Neural cell (in vitro differentiated cells): Measurements from ENCODE around the gene CFAP299. TPM values are rescaled to one million over a fixed set of nuclear protein-coding genes. Genes with fewer than 3 reads are reported as not detected.

Experiments
- H2AFZ ChIP-seq: fragments of 200-600, 300-800 bp; sonication (generic), shearing (Covaris generic); 2 replicates; pipeline ENCODE4 v1.6.0; 2014; ENCODE audit warnings: low read depth, mild to moderate bottlenecking, antibody characterized with exemption, low read length, moderate library complexity
- H3F3A ChIP-seq: fragments of 200-600 bp; shearing (Covaris generic); 2 replicates; pipeline ENCODE4 v1.6.1; 2016; ENCODE audit warnings: mild to moderate bottlenecking, moderate library complexity, mixed read lengths, antibody characterized with exemption, low read length; ENCODE audit not compliant: insufficient read depth, poor library complexity, severe bottlenecking
- H3K27ac ChIP-seq: fragments of 200-600, 300-800 bp; sonication (generic), shearing (Covaris generic); 2 replicates; pipeline ENCODE4 v1.5.1; 2014; ENCODE audit warnings: mild to moderate bottlenecking, low read length, moderate library complexity
- H3K27me3 ChIP-seq: fragments of 300-800, 200-600 bp; sonication (generic), shearing (Covaris generic); 2 replicates; pipeline ENCODE4 v1.6.0; 2014; ENCODE audit warnings: mild to moderate bottlenecking, low read depth, low read length, moderate library complexity; ENCODE audit not compliant: insufficient read depth
- H3K36me3 ChIP-seq: fragments of 300-800, 200-600 bp; sonication (generic), shearing (Covaris generic); 2 replicates; pipeline ENCODE4 v1.5.1; 2014; ENCODE audit warnings: mild to moderate bottlenecking, antibody characterized with exemption, low read length, moderate library complexity; ENCODE audit not compliant: insufficient read depth
- H3K4me2 ChIP-seq: fragments of 300-800, 200-600 bp; sonication (generic), shearing (Covaris generic); 2 replicates; pipeline ENCODE4 v1.6.0; 2014; ENCODE audit warnings: mild to moderate bottlenecking, low read length
- H3K4me3 ChIP-seq: fragments of 300-800, 200-600 bp; sonication (generic), shearing (Covaris generic); 2 replicates; pipeline ENCODE4 v1.5.1; 2014; ENCODE audit warnings: mild to moderate bottlenecking, low read length, moderate library complexity
- H3K79me2 ChIP-seq: fragments of 200-600 bp; shearing (Covaris generic); replicated peaks from 2 replicates; pipeline ENCODE4 v1.6.0; 2014; ENCODE audit warnings: mild to moderate bottlenecking, low read length, moderate library complexity; ENCODE audit not compliant: insufficient read depth
- H3K9ac ChIP-seq: fragments of 300-800, 200-600 bp; sonication (generic), shearing (Covaris generic); 2 replicates; pipeline ENCODE4 v1.6.1; 2016; ENCODE audit warnings: mild to moderate bottlenecking, low read length, mixed read lengths
- H3K9me2 ChIP-seq: fragments of 200-600 bp; shearing (Covaris generic); 2 replicates; pipeline ENCODE4 v1.6.1; 2016; ENCODE audit warnings: mild to moderate bottlenecking, low read length, mixed read lengths; ENCODE audit not compliant: insufficient read depth
- H3K9me3 ChIP-seq: fragments of 200-600, 300-800 bp; sonication (generic), shearing (Covaris generic); 2 replicates; pipeline ENCODE4 v1.6.1; 2016; ENCODE audit warnings: mild to moderate bottlenecking, mixed run types, low read length, moderate library complexity, mixed read lengths
- H4K20me1 ChIP-seq: fragments of 200-600 bp; shearing (Covaris generic); 2 replicates; pipeline ENCODE4 v1.6.1; 2016; ENCODE audit warnings: mild to moderate bottlenecking, mixed run types; ENCODE audit not compliant: insufficient read depth
- EP300 ChIP-seq: fragments of 450-650 bp; conservative IDR thresholded peaks from 2 replicates; pipeline ENCODE4 v1.6.1; 2014; ENCODE audit warnings: antibody characterized with exemption, mild to moderate bottlenecking, moderate library complexity; ENCODE audit not compliant: poor library complexity, severe bottlenecking
- EZH2 ChIP-seq: fragments of 200-600, 300-800 bp; shearing (Covaris generic), sonication (generic); IDR thresholded peaks from 2 replicates; pipeline ENCODE4 v1.6.1; 2014; ENCODE audit warnings: antibody characterized with exemption, low read length, borderline replicate concordance, mild to moderate bottlenecking; ENCODE audit not compliant: insufficient read depth, poor library complexity, severe bottlenecking
- MXI1 ChIP-seq: fragments of 450-650 bp; conservative IDR thresholded peaks from 2 replicates; pipeline ENCODE4 v1.6.1; 2014; ENCODE audit warnings: antibody characterized with exemption, mild to moderate bottlenecking; ENCODE audit not compliant: poor library complexity, severe bottlenecking
- POLR2AphosphoS5 ChIP-seq: IDR thresholded peaks from 2 replicates; pipeline ENCODE4 v1.6.1; 2012
- RAD21 ChIP-seq: fragments of 450-650 bp; conservative IDR thresholded peaks from 2 replicates; pipeline ENCODE4 v1.6.1; 2014; ENCODE audit warnings: antibody characterized with exemption, mild to moderate bottlenecking, moderate library complexity
- SMC3 ChIP-seq: fragments of 450-650 bp; conservative IDR thresholded peaks from 2 replicates; pipeline ENCODE4 v1.6.1; 2014; ENCODE audit warnings: antibody characterized with exemption, mild to moderate bottlenecking, moderate library complexity; ENCODE audit not compliant: poor library complexity
- TAF1 ChIP-seq: IDR thresholded peaks from 2 replicates; pipeline ENCODE4 v1.6.1; 2012; ENCODE audit warnings: low read depth
- polyA plus RNA-seq: library from polyadenylated mRNA; depleted of rRNA; stranded (reverse); fragments of >200 nt; gene quantifications from 2 replicates; pipeline ENCODE4 v1.2.3, GENCODE V29; 2014
- TF ChIP-seq, protein P1 (sequence below): IDR thresholded peaks from 2 replicates; pipeline ENCODE4 v1.6.1; 2012; ENCODE audit warnings: borderline replicate concordance
- TF ChIP-seq, protein P2 (sequence below): fragments of 450-650 bp; IDR thresholded peaks from 2 replicates; pipeline ENCODE4 v1.5.1; 2014; ENCODE audit warnings: antibody characterized with exemption, mild to moderate bottlenecking, moderate library complexity; ENCODE audit not compliant: poor library complexity, severe bottlenecking

The CFAP299 gene
- polyA plus RNA-seq, 1 donor from 2014 or later = not detected

- no peaks in the 10 kb centered on the region for H3K9me3 ChIP-seq
- H3K4me2 ChIP-seq = no peak overlapping the region
- no peak overlapping the region for H3K9ac ChIP-seq
Measured at GRCh38 chr4:80294206-80294605, 41.3 kb upstream of the CFAP299 start.

GRCh38 chr4:80295336-80295735, 40.2 kb upstream of the CFAP299 start:
- Histone ChIP-seq H3K4me2 (no peak overlapping the region), H3K27me3 (no peaks in the 10 kb centered on the region), H3K27ac (no peak overlapping the region), H4K20me1 (no peaks in the 10 kb centered on the region), H3K4me3 (no peak overlapping the region), H3K36me3 (no peaks in the 10 kb centered on the region), H2AFZ (no peak overlapping the region), H3K9me2 (no peaks in the 10 kb centered on the region), H3K79me2 (no peaks in the 10 kb centered on the region), H3K9me3 (no peaks in the 10 kb centered on the region), H3F3A (no peaks in the 10 kb centered on the region), H3K9ac (no peak overlapping the region)
- TF ChIP-seq SMC3 (no peak), TAF1 (no peak), POLR2AphosphoS5 (no peak), EP300 (no peak), EZH2 (no peak), MXI1 (no peak), RAD21 (no peak)
- TF ChIP-seq, protein P1, sequence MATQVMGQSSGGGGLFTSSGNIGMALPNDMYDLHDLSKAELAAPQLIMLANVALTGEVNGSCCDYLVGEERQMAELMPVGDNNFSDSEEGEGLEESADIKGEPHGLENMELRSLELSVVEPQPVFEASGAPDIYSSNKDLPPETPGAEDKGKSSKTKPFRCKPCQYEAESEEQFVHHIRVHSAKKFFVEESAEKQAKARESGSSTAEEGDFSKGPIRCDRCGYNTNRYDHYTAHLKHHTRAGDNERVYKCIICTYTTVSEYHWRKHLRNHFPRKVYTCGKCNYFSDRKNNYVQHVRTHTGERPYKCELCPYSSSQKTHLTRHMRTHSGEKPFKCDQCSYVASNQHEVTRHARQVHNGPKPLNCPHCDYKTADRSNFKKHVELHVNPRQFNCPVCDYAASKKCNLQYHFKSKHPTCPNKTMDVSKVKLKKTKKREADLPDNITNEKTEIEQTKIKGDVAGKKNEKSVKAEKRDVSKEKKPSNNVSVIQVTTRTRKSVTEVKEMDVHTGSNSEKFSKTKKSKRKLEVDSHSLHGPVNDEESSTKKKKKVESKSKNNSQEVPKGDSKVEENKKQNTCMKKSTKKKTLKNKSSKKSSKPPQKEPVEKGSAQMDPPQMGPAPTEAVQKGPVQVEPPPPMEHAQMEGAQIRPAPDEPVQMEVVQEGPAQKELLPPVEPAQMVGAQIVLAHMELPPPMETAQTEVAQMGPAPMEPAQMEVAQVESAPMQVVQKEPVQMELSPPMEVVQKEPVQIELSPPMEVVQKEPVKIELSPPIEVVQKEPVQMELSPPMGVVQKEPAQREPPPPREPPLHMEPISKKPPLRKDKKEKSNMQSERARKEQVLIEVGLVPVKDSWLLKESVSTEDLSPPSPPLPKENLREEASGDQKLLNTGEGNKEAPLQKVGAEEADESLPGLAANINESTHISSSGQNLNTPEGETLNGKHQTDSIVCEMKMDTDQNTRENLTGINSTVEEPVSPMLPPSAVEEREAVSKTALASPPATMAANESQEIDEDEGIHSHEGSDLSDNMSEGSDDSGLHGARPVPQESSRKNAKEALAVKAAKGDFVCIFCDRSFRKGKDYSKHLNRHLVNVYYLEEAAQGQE = no peak
- TF ChIP-seq, protein P2, sequence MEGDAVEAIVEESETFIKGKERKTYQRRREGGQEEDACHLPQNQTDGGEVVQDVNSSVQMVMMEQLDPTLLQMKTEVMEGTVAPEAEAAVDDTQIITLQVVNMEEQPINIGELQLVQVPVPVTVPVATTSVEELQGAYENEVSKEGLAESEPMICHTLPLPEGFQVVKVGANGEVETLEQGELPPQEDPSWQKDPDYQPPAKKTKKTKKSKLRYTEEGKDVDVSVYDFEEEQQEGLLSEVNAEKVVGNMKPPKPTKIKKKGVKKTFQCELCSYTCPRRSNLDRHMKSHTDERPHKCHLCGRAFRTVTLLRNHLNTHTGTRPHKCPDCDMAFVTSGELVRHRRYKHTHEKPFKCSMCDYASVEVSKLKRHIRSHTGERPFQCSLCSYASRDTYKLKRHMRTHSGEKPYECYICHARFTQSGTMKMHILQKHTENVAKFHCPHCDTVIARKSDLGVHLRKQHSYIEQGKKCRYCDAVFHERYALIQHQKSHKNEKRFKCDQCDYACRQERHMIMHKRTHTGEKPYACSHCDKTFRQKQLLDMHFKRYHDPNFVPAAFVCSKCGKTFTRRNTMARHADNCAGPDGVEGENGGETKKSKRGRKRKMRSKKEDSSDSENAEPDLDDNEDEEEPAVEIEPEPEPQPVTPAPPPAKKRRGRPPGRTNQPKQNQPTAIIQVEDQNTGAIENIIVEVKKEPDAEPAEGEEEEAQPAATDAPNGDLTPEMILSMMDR = no peak

More at GRCh38 chr4:80294206-80294605, 41.3 kb upstream of the CFAP299 start:
- H2AFZ ChIP-seq = no peak overlapping the region
- H3K4me3 ChIP-seq = no peak overlapping the region
- no peaks in the 10 kb centered on the region for H3K9me2 ChIP-seq
- H4K20me1 ChIP-seq = no peaks in the 10 kb centered on the region
- H3K27ac ChIP-seq = no peak overlapping the region
- TF ChIP-seq, protein P1 = no peak
- no peak for TF ChIP-seq RAD21
- no peak for TF ChIP-seq POLR2AphosphoS5
- TF ChIP-seq SMC3 = no peak
- TF ChIP-seq EZH2 = no peak
- no peak for TF ChIP-seq TAF1
- TF ChIP-seq, protein P2 = no peak
- H3F3A ChIP-seq = no peaks in the 10 kb centered on the region
- no peaks in the 10 kb centered on the region for H3K79me2 ChIP-seq
- H3K27me3 ChIP-seq = no peaks in the 10 kb centered on the region
- no peaks in the 10 kb centered on the region for H3K36me3 ChIP-seq
